HUES48 (cell line): Measurements from ENCODE around the gene SNAPIN.
"Not testable (repeated sequence)": the region's sequence is repeated elsewhere in the genome, so short reads cannot be mapped to it uniquely, and the experiment has no call there.

Experiments used
- H3K27ac ChIP-seq: one replicate; pipeline ENCODE4 v1.7.0; 2013; ENCODE audit warnings: low read depth, low read length, inconsistent platforms
- H3K27me3 ChIP-seq: 2 replicates; pipeline ENCODE4 v1.6.1; 2013; ENCODE audit warnings: mild to moderate bottlenecking, low read length; ENCODE audit not compliant: control insufficient read depth, insufficient read depth
- H3K36me3 ChIP-seq: 2 replicates; pipeline ENCODE4 v1.6.1; 2013; ENCODE audit warnings: low read length; ENCODE audit not compliant: control insufficient read depth, insufficient read depth
- H3K4me1 ChIP-seq: 2 replicates; pipeline ENCODE4 v1.6.1; 2013; ENCODE audit warnings: mild to moderate bottlenecking, low read length; ENCODE audit not compliant: control insufficient read depth, insufficient read depth
- H3K4me3 ChIP-seq: 2 replicates; pipeline ENCODE4 v1.5.1; 2013; ENCODE audit warnings: mild to moderate bottlenecking, low read depth, low read length
- H3K9ac ChIP-seq: 2 replicates; pipeline ENCODE4 v1.6.1; 2013; ENCODE audit warnings: mild to moderate bottlenecking, low read depth, low read length, moderate library complexity
- H3K9me3 ChIP-seq: 2 replicates; pipeline ENCODE4 v1.6.1; 2013; ENCODE audit warnings: low read length; ENCODE audit not compliant: control insufficient read depth, insufficient read depth

The SNAPIN gene

DNA sequence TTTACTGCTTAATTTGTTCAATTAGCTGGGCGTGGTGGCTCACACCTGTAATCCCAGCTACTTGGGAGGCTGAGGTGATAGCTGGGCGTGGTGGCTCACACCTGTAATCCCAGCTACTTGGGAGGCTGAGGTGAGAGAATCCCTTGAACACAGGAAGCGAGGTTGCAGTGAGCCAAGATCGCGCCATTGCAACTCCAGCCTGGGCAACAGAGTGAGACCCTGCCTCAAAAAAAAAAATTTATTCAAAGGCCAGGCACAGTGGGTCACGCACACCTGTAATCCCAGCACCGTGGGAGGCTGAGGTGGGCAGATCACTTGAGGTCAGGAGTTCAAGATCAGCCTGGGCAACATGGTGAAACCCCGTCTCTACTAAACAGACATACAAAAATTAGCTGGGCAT is 10.2 kb downstream of the SNAPIN start:
- not testable (repeated sequence) for H3K4me1 ChIP-seq, H3K9ac ChIP-seq, H3K4me3 ChIP-seq, H3K27ac ChIP-seq, H3K9me3 ChIP-seq, H3K27me3 ChIP-seq
- H3K36me3 ChIP-seq: peaks cover 64% of the 10 kb centered on the region

GRCh38 chr1:153669606-153670005 is 11.1 kb downstream of the SNAPIN start:
- Histone ChIP-seq H3K36me3 (peaks cover 54% of the 10 kb centered on the region), H3K27ac (no peak overlapping the region), H3K9me3 (no peaks in the 10 kb centered on the region), H3K9ac (0 out of 2 replicates have a peak overlapping the region, but pooled peaks have one; percentile 93), H3K4me3 (peak overlapping the region; percentile 78), H3K4me1 (peaks cover 4% of the 10 kb centered on the region; the same call in 1 of the 2 replicates), H3K27me3 (no peaks in the 10 kb centered on the region)

GRCh38 chr1:153670257-153670858 is 11.9 kb downstream of the SNAPIN start:
- no peaks in the 10 kb centered on the region for H3K27me3 ChIP-seq
- H3K36me3 ChIP-seq: peaks cover 47% of the 10 kb centered on the region
- H3K27ac ChIP-seq: peak overlapping the region; percentile 86
- peak overlapping the region; percentile 78 for H3K4me3 ChIP-seq
- H3K9ac ChIP-seq: peak overlapping the region; percentile 93
- H3K9me3 ChIP-seq: no peaks in the 10 kb centered on the region
- H3K4me1 ChIP-seq: peaks cover 4% of the 10 kb centered on the region; the same call in 1 of the 2 replicates

DNA sequence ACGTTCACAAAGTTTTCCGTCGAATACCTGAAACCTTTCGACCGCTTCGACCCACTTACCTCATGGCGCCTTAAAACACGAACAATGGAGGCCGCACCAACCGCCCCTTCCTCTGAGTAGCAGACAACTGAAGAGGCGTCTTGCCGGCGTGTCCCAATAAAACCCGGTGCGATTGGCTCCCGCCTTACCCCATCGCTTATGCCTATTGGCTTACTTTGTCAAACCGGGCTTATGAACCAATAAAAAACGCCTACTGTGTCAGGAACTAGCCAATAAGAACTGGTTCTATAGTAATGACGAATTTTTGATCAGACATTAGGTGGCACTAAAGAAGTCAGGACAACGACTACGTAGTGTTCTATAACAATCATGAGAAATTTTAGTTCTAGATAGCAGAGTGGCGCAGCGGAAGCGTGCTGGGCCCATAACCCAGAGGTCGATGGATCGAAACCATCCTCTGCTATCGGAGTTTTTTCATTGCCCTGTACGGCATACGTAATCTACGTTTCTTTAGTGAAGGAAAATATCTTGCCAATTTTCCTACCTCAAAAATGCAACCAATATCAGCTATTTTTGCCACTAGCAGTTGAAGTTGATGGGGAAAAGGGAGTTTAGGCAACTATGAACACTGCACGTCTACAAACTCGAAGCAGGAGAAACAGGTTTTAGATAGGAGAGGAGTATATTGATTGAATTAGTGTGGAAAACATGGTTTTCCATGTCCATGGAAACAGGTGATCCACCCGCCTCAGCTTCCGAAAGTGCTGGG is 12.5 kb downstream of the SNAPIN start, which contains the start of gene ILF2:
Gene ILF2, minus strand, starts transcription at position 135 of the 769 bp plus-strand sequence. Its CDS starts 71 bp downstream, at position 64.
- peaks cover 40% of the 10 kb centered on the region for H3K36me3 ChIP-seq
- no peaks in the 10 kb centered on the region for H3K27me3 ChIP-seq

GRCh38 chr1:153671628-153672353 is 13.3 kb downstream of the SNAPIN start:
- not testable (repeated sequence) for H3K9me3 ChIP-seq, H3K4me1 ChIP-seq, H3K27me3 ChIP-seq
- peak overlapping the region; percentile 83 for H3K27ac ChIP-seq
- H3K4me3 ChIP-seq: peak overlapping the region; percentile 85
- peaks cover 32% of the 10 kb centered on the region for H3K36me3 ChIP-seq
- peak overlapping the region; percentile 49 for H3K9ac ChIP-seq

More for the DNA sequence above, 12.5 kb downstream of the SNAPIN start, which contains the start of gene ILF2:
- Histone ChIP-seq H3K9me3 (no peaks in the 10 kb centered on the region), H3K9ac (peak within 1 kb of the TSS; percentile 93), H3K4me1 (peaks cover 4% of the 10 kb centered on the region; the same call in 1 of the 2 replicates), H3K4me3 (peak within 1 kb of the TSS; percentile 85), H3K27ac (peak within 1 kb of the TSS; percentile 86)

- peaks cover 8% of the 10 kb centered on the region for H3K27me3 ChIP-seq
- H3K36me3 ChIP-seq: peaks cover 15% of the 10 kb centered on the region
- no peak overlapping the region for H3K27ac ChIP-seq
- no peak overlapping the region for H3K4me3 ChIP-seq
- no peak overlapping the region for H3K9ac ChIP-seq
- H3K9me3 ChIP-seq: no peaks in the 10 kb centered on the region
- H3K4me1 ChIP-seq: peaks cover 7% of the 10 kb centered on the region; the same call in 1 of the 2 replicates
These were observed 15.0 kb downstream of the SNAPIN start for GRCh38 chr1:153673511-153673910.

DNA sequence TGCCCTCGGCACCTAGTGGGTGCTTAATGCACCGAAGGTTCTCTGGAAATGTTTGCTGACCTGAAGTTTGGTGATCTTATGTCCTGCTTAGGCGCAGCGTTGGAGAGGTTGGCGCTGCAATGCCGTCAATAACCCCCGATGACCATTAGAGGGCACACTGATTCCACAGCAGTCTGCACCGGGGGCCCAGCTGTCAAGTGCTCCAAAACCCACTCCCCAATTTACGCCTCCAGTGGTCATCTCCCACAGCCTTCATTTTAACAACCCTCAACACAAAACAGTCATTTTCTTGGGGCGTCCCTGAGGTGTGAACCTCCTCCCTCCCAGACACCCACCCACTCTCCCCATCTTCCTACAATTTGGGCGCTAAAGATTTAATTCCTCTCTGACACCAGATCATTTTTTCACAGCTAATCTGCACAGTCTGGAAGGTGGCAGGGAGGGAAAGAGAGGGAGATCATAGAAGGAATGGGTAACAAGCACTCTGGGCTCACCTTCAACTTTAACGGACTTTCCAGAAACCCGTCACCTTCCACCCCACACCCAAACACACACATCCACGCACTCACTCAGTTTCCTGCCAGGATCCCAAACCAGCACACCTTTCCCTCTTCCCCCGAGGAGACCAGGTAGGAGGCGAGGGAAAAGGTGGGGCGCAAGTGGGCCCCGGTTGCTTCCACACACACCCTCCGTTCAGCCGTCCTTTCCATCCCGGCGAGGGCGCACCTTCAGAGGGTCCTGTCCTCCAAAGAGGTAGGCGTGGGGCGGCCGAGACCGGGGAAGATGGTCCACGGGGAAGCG is 19.4 kb downstream of the SNAPIN start:
- H3K27ac ChIP-seq: no peak overlapping the region
- H3K27me3 ChIP-seq: peaks cover 41% of the 10 kb centered on the region
- H3K36me3 ChIP-seq: no peaks in the 10 kb centered on the region
- no peak overlapping the region for H3K9ac ChIP-seq
- H3K4me3 ChIP-seq: peak overlapping the region; percentile 66
- peaks cover 7% of the 10 kb centered on the region for H3K4me1 ChIP-seq
- H3K9me3 ChIP-seq: no peaks in the 10 kb centered on the region

- H3K27me3 ChIP-seq: peaks cover 41% of the 10 kb centered on the region
These were observed 20.2 kb downstream of the SNAPIN start, which contains the start of gene NPR1 for GRCh38 chr1:153678519-153679336. TSS of gene NPR1 (plus strand) at chr1:153678688. CDS start at chr1:153679109, 421 bp downstream.

GRCh38 chr1:153679337-153680119 is 21.0 kb downstream of the SNAPIN start:
- H3K36me3 ChIP-seq: no peaks in the 10 kb centered on the region
- peak overlapping the region; percentile 66 for H3K4me3 ChIP-seq
- peaks cover 7% of the 10 kb centered on the region for H3K4me1 ChIP-seq
- no peaks in the 10 kb centered on the region for H3K9me3 ChIP-seq
- H3K9ac ChIP-seq: no peak overlapping the region
- H3K27me3 ChIP-seq: peaks cover 41% of the 10 kb centered on the region
- H3K27ac ChIP-seq: no peak overlapping the region

More at GRCh38 chr1:153678519-153679336, 20.2 kb downstream of the SNAPIN start, which contains the start of gene NPR1:
- H3K4me1 ChIP-seq: peaks cover 7% of the 10 kb centered on the region
- H3K27ac ChIP-seq: no peak within 1 kb of the TSS
- H3K4me3 ChIP-seq: peak within 1 kb of the TSS; percentile 66
- no peak within 1 kb of the TSS for H3K9ac ChIP-seq
- no peaks in the 10 kb centered on the region for H3K36me3 ChIP-seq
- H3K9me3 ChIP-seq: no peaks in the 10 kb centered on the region
